ENCODE data around the gene BLOC1S1.
A peak's percentile ranks its signal among the peaks of the same experiment; 100 is the strongest.

- TF ChIP-seq EZH2phosphoT487 (IDR thresholded peaks at IDR 0.05; ENCODE audit: borderline replicate concordance): no peak
- TF ChIP-seq POLR2A (IDR thresholded peaks at IDR 0.05; ENCODE audit: borderline replicate concordance, extremely low read depth, insufficient read depth, insufficient read length): no peak
- TF ChIP-seq POLR2AphosphoS5 (IDR thresholded peaks at IDR 0.05; ENCODE audit: low read depth, low read length): peak; percentile 63; the same call in 1 of the 2 replicates
- TF ChIP-seq CTCF (IDR thresholded peaks at IDR 0.05 in 2 of 3, conservative IDR thresholded peaks at IDR 0.05 in 1 of 3; ENCODE audit: borderline replicate concordance in 1 of 3, insufficient read depth in 1 of 3, low read depth in 2 of 3, low read length in 2 of 3): no peak
- peak; percentile 53; the same call in 1 of the 2 replicates for TF ChIP-seq ZFX (IDR thresholded peaks at IDR 0.05)
- TF ChIP-seq ZNF274 (IDR thresholded peaks at IDR 0.05; ENCODE audit: low read depth, low read length): no peak
- TF ChIP-seq EZH2 (IDR thresholded peaks at IDR 0.05): no peak
- TF ChIP-seq EGR1 (IDR thresholded peaks at IDR 0.05; ENCODE audit: low read depth): no peak
- TF ChIP-seq JUND (IDR thresholded peaks at IDR 0.05): no peak
Observed at GRCh38 chr12:55728939-55729818, 13.3 kb downstream of the BLOC1S1 start, which contains the start of gene CD63.
